Cerebellar cortex (tissue), 1 donor: ENCODE measurements around the gene TPM4.
"Not testable (repeated sequence)": the region's sequence is repeated elsewhere in the genome, so short reads cannot be mapped to it uniquely, and the experiment has no call there.

ENCODE experiments used
- DNase-seq: peaks from one replicate; pipeline ENCODE4 v3.0.0-alpha.2; 2015; ENCODE audit warnings: low spot score

The TPM4 gene

GRCh38 chr19:16076154-16076957, at the start of gene TPM4:
Gene TPM4 (plus strand): TSS chr19:16076495. CDS start chr19:16076566, 71 bp downstream.
- peak; percentile 85 for DNase-seq

GRCh38 chr19:16026756-16027155, 49.5 kb upstream of the TPM4 start:
- DNase-seq: no peak

DNA sequence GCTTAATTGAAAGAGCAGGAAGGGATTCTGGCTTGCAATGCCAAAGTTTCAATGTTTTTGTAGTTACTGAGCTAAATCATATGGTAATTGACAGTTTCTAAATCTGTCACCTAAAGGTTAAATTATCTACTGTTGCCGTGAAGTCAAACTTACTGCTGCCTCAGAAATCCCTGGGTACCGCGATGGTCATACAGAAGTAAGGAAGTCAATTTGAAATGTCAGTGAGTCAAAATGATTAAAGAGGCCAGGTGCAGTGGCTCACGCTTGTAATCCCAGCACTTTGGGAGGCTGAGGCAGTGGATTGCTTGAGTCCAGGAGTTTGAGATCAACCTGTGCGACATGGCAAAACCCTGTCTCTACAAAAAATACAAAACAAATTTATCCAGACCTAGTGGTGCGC, 48.8 kb upstream of the TPM4 start:
- no peak for DNase-seq

DNA sequence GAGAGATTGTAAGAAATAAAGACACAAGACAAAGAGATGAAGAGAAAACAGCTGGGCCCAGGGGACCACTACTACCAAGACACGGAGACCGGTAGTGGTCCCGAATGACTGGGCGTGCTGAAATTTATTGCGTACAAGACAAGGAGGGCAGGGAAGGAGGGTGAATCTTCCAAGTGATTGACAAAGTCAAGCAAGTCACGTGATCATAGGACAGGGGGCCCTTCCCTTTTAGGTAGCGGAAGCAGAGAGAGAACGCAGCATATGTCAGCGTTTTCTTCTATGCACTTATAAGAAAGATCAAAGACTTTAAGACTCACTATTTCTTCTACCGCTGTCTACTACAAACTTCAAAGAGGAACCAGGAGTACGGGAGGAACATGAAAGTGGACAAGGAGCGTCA, 46.1 kb upstream of the TPM4 start:
- not testable (repeated sequence) for DNase-seq

GRCh38 chr19:16030964-16031871, 45.1 kb upstream of the TPM4 start:
- no peak for DNase-seq

DNA sequence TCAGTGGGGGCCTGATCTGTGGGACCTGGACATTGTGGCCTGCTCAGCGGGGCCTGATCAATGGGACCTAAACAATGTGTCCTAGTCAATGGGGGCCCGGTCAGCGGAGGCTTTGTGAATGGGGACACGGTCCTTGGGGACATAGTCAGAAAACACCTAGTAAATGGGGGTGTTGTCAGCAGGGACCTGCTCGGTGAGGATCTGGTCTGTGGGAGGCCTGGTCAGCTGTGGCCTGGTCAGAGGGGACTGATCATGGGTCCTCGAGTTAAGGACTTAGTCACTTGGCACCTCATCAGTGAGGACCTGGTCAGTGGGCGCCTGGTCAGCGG, 44.5 kb upstream of the TPM4 start:
- DNase-seq: no peak

DNA sequence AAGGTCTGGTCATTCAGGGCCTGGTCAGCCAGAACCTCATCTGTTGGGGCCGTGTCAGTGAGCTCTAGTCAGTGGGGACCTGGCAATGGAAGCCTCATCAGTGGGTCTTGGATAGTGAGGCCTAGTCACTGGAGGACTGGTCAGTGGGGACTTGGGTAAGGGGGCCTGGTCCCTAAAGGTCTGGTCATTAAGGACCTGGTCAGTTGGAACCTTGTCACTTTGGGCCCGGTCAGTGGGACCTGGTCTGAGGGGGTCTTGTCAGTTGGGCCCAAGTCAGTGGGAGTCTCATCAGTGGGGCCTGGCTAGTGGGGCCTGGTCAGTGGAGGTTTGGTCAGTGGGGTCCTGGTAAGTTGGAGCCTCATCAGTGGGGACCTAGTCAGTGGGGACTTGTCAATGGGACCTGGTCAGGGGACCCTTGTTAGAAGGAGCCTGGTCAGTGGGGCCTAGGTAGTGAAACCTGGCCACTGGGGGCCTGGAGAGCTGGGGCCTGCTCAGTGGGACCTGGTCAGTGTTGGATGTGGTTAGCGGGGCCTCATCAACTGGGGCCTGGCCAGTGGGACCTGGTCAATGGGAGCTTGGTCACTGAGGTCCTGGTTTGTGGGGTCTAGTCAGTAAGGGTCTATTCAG, 43.7 kb upstream of the TPM4 start:
- no peak for DNase-seq

DNA sequence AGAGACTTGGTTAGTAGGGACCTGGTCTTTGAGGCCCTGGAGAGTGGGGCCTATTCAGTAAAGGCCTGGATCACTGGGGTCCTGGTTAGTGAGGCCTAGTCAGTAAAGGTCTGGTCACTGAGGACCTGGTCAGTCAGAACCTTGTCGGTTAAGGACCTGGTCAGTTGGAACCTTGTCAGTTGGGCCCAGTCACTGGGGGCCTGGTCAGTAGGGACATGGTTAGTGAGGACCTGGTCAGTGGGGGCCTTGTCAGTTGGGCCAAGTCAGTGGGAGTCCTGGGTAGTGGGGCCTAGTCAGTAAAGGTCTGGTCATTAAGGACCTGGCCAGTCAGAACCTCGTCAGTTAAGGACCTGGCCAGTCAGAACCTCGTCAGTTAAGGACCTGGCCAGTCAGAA, 43.2 kb upstream of the TPM4 start:
- DNase-seq: no peak

GRCh38 chr19:16033721-16034120, 42.6 kb upstream of the TPM4 start:
- no peak for DNase-seq

DNA sequence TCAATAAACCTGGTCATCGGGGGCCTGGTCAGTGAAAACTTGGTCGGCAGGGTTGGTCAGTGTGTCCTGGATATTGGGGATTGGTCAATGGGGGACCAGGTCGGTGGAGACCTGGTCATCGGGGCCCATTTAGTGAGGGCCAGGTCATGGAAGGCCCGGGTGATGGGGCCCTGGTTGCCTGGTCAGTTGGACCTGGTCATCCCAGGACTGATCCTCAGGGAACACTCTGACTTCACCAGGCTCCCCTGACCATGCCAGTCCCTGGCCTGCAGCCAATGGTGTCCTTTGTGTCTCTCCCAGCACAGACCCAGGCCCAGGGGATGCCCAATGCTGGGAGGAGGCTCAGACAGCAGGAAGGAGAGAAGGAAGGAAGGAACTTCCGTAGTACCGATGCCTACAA, 42.1 kb upstream of the TPM4 start:
- DNase-seq: no peak

DNA sequence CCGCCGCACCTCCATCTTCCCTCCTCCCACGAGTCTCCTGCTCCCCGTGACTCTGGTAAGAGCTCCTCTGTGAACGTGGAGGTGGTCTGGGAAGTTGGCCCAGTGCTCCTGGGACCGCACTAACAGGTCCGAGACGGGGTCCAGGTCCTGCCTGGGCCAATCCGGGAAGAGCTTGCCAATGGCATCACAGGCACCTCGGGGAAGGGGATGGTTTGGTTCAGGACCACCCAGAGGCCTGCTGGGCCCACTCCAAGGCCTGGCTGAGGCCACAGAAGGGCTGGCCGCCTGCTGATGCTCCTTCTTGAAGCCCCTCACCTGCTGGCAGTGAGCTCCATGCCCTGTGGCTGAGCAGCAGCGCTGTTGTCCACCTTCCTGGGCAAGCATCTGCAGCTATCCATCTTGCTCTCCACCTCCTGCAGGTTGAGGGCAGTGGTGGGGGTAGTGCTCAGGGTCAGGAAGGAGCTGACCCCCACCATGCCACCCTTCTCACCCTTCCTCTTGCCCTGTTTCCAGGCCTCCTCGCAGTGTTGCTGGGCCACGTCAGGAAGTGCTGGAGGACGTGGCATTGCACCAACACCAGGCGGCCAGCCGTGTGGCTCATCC, 41.2 kb upstream of the TPM4 start:
- no peak for DNase-seq

DNA sequence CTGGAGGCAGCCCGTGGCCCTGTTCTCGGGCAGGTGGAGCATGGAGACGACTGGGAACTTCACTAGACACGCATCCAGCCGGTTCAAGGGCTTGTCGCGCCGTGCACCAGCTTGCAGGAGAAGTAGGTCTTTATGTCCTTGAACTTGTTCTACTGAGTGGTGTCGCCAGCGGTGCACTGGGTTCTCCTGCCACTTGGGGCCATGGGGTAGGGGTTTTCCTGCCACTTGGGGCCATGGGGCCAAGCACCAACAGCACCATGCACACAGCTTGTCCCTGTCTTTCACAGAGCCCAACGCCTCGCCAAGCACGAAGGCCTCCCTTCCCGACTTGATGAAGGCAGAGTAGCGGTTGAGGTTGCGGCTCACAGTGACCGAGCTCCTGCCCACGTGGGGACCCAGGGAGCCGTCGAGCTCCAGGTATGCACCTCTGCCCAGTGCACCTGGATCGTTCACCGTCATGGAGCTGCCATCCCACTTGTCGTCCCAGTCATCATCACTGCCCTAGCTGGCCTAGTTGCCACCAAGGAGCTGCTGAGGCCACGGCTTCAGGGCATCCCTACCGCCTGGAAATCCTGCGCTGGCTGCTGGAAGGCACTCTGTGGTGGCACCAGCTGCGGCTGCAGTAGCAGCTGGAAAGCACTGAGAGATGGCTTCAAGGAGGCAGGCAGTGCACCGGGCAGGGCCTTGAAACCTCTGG, 40.5 kb upstream of the TPM4 start:
- DNase-seq: no peak

- no peak for DNase-seq
Observed at GRCh38 chr19:16036397-16036925, 39.8 kb upstream of the TPM4 start.

DNA sequence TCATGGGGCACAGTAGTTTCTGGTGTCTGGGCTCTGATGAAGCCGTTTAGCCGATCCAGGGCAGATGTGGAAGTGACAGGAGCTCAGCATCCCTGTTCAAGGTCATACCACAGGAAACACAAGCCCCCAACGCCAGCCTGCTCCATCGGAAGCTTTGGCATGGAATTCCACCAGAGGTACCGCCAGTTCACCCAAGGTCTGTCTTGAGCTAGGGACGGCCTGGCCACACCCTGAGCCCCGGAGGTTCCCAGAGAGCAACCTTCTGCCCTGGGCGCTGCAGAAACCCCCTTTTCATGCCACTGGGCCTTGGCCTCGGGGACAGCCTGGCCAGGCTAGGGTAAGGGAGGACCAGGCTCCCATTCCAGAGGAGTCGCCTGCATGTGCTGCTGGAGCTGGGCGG, 39.4 kb upstream of the TPM4 start:
- DNase-seq: no peak

DNA sequence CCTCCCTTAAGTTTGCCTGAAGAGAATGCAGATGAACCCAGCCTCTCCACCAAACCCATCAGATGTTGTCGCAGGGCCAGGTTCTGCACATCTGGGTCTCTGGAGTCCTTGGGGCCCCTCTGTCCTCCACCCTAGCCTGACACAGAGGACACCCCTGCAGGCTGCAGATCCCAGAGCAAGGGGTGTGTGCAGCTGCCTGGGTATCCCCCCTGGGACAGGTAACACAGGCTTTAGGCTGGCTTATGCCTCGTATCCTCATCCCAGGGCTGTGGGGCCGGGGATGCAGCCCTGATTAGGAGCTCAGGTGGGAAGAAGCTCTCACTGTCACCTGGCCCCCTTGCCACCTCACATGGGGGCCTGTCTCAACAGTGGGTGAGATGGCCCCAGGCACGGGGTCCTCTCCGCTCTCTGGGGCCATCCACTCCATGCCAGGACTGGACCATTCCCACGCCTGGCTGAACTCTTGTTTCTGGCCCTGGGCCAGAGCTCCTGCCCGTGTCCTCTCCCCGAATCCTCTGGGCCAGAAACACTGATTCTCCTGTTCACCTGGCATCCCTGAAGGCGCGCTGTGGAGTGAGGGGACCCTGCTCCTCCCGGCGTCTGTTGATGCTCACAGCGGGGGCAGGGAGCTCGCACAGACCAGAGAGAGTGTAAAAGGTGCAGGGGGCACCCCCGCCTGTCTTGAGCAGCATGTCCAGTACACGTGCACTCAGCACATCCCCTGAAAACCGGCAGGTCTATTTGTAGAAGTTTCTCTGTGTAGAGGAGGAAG, 38.7 kb upstream of the TPM4 start:
- no peak for DNase-seq

GRCh38 chr19:16038196-16038695, 38.0 kb upstream of the TPM4 start:
- DNase-seq: no peak

GRCh38 chr19:16039081-16039480, 37.2 kb upstream of the TPM4 start:
- no peak for DNase-seq

DNA sequence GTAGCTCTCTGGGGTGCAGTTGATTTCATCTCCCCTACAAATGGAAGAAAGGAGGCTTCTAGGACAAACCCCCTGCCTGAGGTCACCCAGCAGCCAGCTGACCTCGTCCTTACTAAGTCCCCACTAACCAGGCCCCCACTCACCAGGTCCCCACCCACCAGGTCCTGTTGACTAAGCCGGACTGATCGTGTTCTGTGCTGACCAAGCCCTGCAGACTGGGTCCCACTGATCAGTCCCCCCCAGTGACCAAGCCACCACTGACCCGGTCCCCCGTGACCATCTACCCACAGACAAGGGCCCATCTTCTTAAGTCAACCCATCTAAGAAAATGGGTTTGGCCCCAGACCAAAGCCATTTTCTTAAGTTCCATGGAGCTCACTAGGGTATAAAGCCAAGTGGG, 36.8 kb upstream of the TPM4 start:
- no peak for DNase-seq

DNA sequence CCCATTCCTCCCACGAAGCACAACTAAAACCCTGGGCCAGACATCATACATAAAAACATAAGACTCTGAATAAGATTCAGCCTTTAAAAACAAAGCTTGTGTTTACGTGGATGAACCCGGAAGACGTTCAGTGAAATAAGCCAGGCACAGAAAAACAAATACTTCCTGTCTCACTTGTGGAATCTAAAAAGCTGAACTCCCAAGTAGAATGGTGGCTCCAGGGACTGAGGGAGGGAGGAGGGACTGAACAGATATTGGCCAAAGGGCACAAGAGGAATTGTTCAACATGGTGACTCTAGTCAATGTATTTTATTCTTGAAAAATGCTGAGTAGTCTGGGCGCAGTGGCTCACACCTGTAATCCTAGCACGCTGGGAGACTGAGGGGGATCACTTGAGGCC, 35.7 kb upstream of the TPM4 start:
- no peak for DNase-seq

- peak; percentile 77 for DNase-seq
Observed at GRCh38 chr19:16041299-16041990, 34.9 kb upstream of the TPM4 start.
